ENCODE measurements around the gene VEZT.
"Not testable (repeated sequence)": the region's sequence is repeated elsewhere in the genome, so short reads cannot be mapped to it uniquely, and the experiment has no call there.

The VEZT gene

GRCh38 chr12:95262808-95263207 is 45.2 kb downstream of the VEZT start:
- DNase-seq = no peak

- DNase-seq = no peak
Observed at GRCh38 chr12:95265765-95266164, 48.2 kb downstream of the VEZT start.

GRCh38 chr12:95266254-95266653 is 48.6 kb downstream of the VEZT start:
- DNase-seq = no peak

GRCh38 chr12:95269892-95270291 is 52.3 kb downstream of the VEZT start:
- DNase-seq = no peak

GRCh38 chr12:95271465-95271864 is 53.9 kb downstream of the VEZT start:
- no peak for DNase-seq

GRCh38 chr12:95277139-95277538 is 59.5 kb downstream of the VEZT start:
- DNase-seq = no peak

- no peak for DNase-seq
Observed at GRCh38 chr12:95279856-95280255, 62.2 kb downstream of the VEZT start.

GRCh38 chr12:95282266-95282665 is 64.7 kb downstream of the VEZT start:
- DNase-seq = no peak

- no peak for DNase-seq
Observed at GRCh38 chr12:95283371-95283770, 65.8 kb downstream of the VEZT start.

GRCh38 chr12:95286713-95287112 is 69.1 kb downstream of the VEZT start:
- DNase-seq = no peak

GRCh38 chr12:95291501-95291900 is 73.9 kb downstream of the VEZT start:
- no peak for DNase-seq

- DNase-seq = no peak
Observed at GRCh38 chr12:95298916-95299315, 81.3 kb downstream of the VEZT start.

GRCh38 chr12:95300286-95300685 is 82.7 kb downstream of the VEZT start:
- no peak for DNase-seq

GRCh38 chr12:95303476-95303875 is 85.9 kb downstream of the VEZT start:
- DNase-seq = no peak

- no peak for DNase-seq
Observed at GRCh38 chr12:95304673-95305198, 87.1 kb downstream of the VEZT start.

- no peak for DNase-seq
Observed at GRCh38 chr12:95312656-95313055, 95.0 kb downstream of the VEZT start.

- not testable (repeated sequence) for DNase-seq
Observed at GRCh38 chr12:95314756-95315155, 97.1 kb downstream of the VEZT start.

GRCh38 chr12:95316798-95317197 is 99.2 kb downstream of the VEZT start:
- DNase-seq = no peak

- DNase-seq = no peak
Observed at GRCh38 chr12:95318071-95318545, 100.5 kb downstream of the VEZT start.

- DNase-seq = no peak
Observed at GRCh38 chr12:95319694-95320331, 102.2 kb downstream of the VEZT start.

- DNase-seq = no peak
Observed at GRCh38 chr12:95321516-95322246, 104.1 kb downstream of the VEZT start.

- no peak for DNase-seq
Observed at GRCh38 chr12:95322326-95322725, 104.7 kb downstream of the VEZT start.

GRCh38 chr12:95323212-95323611 is 105.6 kb downstream of the VEZT start:
- DNase-seq = no peak

GRCh38 chr12:95324246-95324645 is 106.6 kb downstream of the VEZT start:
- not testable (repeated sequence) for DNase-seq

Data from NCI-H526 treated with DMSO at 0.1 percent for 48 hours (cell line).